ENCODE measurements around the gene RNF144A. TPM values are rescaled to one million over a fixed set of nuclear protein-coding genes. Genes with fewer than 3 reads are reported as not detected.
A peak's percentile ranks its signal among the peaks of the same experiment; 100 is the strongest.

Gene RNF144A
- total and polyA plus RNA-seq, 2 of the 13 experiments (the other 11 are each of a cell fraction or from before 2014, with no cell fraction given): 13.9 to 16.5 TPM

DNA sequence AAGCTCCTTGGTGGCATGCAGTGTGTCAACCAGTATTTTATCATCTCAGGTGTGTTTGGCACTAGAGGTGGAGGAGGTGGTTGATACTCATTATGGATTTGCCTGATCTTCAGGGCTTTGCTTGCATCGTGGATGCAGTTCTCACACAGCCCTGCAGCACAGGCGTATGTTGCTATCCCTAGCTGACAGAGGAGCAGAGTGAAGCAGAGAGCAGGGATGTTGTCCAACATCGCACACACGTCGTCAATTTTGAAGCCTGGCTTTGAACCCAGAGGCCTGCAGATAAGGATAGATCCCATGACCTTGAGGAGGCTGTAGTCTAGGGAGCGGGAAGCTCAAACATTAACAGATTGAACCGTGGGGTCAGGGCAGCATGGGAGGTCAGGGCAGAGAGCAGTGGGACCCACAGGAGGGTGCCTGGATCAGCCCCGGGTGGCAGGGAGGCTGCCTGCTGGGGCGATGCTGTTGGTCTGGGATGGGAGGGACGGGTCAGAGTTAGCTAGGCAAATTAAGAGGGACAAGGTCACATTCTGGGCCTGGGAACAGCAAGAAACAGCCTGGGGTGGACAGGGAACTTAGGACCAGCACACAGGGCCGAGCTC lies 4.2 kb downstream of the RNF144A start (continued):
- TF ChIP-seq ZNF713 (CRISPR knock-in tag; IDR thresholded peaks at IDR 0.05) (no peak), ZNF629 (CRISPR knock-in tag; conservative IDR thresholded peaks at IDR 0.05) (no peak; the same call in 1 of the 2 replicates), AKAP8 (CRISPR knock-in tag; IDR thresholded peaks at IDR 0.05) (0 out of 2 replicates have a peak, but pooled peaks have one; percentile 77), SIN3B (IDR thresholded peaks at IDR 0.05; ENCODE audit: low read length) (peak; percentile 76; the same call in 1 of the 2 replicates), ZNF180 (CRISPR knock-in tag; IDR thresholded peaks at IDR 0.05; ENCODE audit: borderline replicate concordance, low read depth) (no peak), KLF13 (CRISPR knock-in tag; IDR thresholded peaks at IDR 0.05) (no peak), HNF4G (IDR thresholded peaks at IDR 0.05; ENCODE audit: borderline replicate concordance, low read depth, low read length) (peak; percentile 87), HNF4G (CRISPR knock-in tag; IDR thresholded peaks at IDR 0.05; ENCODE audit: borderline replicate concordance, low read depth) (peak; percentile 73; the same call in 1 of the 2 replicates), KLF12 (CRISPR knock-in tag; IDR thresholded peaks at IDR 0.05; ENCODE audit: borderline replicate concordance) (no peak), ZMAT3 (CRISPR knock-in tag; conservative IDR thresholded peaks at IDR 0.05) (peak; percentile 87; the same call in 1 of the 2 replicates), XBP1 (CRISPR knock-in tag; IDR thresholded peaks at IDR 0.05) (no peak), TBX2 (CRISPR knock-in tag; IDR thresholded peaks at IDR 0.05; ENCODE audit: borderline replicate concordance) (peak; percentile 97), YY1 (IDR thresholded peaks at IDR 0.05; ENCODE audit: insufficient read depth, insufficient replicate concordance, low read depth, low read length) (peak; percentile 31), ATM (IDR thresholded peaks at IDR 0.05; ENCODE audit: borderline replicate concordance) (no peak)
- TF ChIP-seq, protein P1, sequence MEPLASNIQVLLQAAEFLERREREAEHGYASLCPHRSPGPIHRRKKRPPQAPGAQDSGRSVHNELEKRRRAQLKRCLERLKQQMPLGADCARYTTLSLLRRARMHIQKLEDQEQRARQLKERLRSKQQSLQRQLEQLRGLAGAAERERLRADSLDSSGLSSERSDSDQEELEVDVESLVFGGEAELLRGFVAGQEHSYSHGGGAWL (CRISPR knock-in tag; IDR thresholded peaks at IDR 0.05): no peak
- TF ChIP-seq, protein P2, sequence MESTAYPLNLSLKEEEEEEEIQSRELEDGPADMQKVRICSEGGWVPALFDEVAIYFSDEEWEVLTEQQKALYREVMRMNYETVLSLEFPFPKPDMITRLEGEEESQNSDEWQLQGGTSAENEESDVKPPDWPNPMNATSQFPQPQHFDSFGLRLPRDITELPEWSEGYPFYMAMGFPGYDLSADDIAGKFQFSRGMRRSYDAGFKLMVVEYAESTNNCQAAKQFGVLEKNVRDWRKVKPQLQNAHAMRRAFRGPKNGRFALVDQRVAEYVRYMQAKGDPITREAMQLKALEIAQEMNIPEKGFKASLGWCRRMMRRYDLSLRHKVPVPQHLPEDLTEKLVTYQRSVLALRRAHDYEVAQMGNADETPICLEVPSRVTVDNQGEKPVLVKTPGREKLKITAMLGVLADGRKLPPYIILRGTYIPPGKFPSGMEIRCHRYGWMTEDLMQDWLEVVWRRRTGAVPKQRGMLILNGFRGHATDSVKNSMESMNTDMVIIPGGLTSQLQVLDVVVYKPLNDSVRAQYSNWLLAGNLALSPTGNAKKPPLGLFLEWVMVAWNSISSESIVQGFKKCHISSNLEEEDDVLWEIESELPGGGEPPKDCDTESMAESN (CRISPR knock-in tag; conservative IDR thresholded peaks at IDR 0.05): peak; percentile 92
- TF ChIP-seq, protein P3, sequence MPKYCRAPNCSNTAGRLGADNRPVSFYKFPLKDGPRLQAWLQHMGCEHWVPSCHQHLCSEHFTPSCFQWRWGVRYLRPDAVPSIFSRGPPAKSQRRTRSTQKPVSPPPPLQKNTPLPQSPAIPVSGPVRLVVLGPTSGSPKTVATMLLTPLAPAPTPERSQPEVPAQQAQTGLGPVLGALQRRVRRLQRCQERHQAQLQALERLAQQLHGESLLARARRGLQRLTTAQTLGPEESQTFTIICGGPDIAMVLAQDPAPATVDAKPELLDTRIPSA (CRISPR knock-in tag; IDR thresholded peaks at IDR 0.05; ENCODE audit: borderline replicate concordance): no peak; the same call in 1 of the 2 replicates
- TF ChIP-seq, protein P4, sequence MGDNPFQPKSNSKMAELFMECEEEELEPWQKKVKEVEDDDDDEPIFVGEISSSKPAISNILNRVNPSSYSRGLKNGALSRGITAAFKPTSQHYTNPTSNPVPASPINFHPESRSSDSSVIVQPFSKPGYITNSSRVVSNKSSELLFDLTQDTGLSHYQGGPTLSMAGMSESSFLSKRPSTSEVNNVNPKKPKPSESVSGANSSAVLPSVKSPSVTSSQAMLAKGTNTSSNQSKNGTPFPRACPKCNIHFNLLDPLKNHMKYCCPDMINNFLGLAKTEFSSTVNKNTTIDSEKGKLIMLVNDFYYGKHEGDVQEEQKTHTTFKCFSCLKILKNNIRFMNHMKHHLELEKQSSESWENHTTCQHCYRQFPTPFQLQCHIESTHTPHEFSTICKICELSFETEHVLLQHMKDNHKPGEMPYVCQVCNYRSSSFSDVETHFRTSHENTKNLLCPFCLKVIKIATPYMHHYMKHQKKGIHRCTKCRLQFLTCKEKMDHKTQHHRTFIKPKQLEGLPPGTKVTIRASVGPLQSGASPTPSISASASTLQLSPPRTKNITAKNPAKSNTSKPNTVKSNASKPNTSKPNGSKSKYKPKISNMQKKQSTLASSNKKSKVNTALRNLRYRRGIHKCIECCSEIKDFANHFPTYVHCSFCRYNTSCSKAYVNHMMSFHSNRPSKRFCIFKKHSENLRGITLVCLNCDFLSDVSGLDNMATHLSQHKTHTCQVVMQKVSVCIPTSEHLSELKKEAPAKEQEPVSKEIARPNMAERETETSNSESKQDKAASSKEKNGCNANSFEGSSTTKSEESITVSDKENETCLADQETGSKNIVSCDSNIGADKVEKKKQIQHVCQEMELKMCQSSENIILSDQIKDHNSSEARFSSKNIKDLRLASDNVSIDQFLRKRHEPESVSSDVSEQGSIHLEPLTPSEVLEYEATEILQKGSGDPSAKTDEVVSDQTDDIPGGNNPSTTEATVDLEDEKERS (CRISPR knock-in tag; IDR thresholded peaks at IDR 0.05): peak; percentile 83
- TF ChIP-seq, protein P5, sequence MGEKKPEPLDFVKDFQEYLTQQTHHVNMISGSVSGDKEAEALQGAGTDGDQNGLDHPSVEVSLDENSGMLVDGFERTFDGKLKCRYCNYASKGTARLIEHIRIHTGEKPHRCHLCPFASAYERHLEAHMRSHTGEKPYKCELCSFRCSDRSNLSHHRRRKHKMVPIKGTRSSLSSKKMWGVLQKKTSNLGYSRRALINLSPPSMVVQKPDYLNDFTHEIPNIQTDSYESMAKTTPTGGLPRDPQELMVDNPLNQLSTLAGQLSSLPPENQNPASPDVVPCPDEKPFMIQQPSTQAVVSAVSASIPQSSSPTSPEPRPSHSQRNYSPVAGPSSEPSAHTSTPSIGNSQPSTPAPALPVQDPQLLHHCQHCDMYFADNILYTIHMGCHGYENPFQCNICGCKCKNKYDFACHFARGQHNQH (CRISPR knock-in tag; IDR thresholded peaks at IDR 0.05): peak; percentile 94; the same call in 1 of the 2 replicates
- TF ChIP-seq, protein P6, sequence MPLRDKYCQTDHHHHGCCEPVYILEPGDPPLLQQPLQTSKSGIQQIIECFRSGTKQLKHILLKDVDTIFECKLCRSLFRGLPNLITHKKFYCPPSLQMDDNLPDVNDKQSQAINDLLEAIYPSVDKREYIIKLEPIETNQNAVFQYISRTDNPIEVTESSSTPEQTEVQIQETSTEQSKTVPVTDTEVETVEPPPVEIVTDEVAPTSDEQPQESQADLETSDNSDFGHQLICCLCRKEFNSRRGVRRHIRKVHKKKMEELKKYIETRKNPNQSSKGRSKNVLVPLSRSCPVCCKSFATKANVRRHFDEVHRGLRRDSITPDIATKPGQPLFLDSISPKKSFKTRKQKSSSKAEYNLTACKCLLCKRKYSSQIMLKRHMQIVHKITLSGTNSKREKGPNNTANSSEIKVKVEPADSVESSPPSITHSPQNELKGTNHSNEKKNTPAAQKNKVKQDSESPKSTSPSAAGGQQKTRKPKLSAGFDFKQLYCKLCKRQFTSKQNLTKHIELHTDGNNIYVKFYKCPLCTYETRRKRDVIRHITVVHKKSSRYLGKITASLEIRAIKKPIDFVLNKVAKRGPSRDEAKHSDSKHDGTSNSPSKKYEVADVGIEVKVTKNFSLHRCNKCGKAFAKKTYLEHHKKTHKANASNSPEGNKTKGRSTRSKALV (CRISPR knock-in tag; IDR thresholded peaks at IDR 0.05): no peak

All from HepG2 (cell line).